ENCODE results near the gene ACADM.

DNA sequence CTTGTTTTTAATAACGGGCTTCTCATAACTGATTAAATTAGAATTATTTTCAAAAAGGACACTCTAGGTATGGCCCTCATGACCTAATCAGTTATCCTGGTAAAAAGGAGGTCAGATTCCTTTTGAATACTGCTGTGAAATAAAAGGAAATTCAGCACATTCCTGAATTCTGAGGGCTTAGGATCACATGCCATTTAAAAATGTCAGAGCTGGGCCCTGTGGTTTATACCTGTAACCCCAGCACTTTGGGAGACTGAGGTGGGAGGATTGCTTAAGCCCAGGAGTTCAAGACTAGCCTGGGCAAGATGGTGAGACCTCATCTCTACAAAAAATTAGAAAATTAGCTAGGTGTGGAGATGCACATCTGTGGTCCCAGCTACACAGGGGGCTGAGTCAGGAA lies 43.5 kb downstream of the ACADM start:
- TF ChIP-seq, protein P1, sequence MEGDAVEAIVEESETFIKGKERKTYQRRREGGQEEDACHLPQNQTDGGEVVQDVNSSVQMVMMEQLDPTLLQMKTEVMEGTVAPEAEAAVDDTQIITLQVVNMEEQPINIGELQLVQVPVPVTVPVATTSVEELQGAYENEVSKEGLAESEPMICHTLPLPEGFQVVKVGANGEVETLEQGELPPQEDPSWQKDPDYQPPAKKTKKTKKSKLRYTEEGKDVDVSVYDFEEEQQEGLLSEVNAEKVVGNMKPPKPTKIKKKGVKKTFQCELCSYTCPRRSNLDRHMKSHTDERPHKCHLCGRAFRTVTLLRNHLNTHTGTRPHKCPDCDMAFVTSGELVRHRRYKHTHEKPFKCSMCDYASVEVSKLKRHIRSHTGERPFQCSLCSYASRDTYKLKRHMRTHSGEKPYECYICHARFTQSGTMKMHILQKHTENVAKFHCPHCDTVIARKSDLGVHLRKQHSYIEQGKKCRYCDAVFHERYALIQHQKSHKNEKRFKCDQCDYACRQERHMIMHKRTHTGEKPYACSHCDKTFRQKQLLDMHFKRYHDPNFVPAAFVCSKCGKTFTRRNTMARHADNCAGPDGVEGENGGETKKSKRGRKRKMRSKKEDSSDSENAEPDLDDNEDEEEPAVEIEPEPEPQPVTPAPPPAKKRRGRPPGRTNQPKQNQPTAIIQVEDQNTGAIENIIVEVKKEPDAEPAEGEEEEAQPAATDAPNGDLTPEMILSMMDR (IDR thresholded peaks at IDR 0.05): no peak
- no peak for TF ChIP-seq EZH2 (IDR thresholded peaks at IDR 0.05)

Measured in neural progenitor cell (in vitro differentiated cells).